BE2C (cell line): ENCODE data around the gene WDR93.
A peak's percentile ranks its signal among the peaks of the same experiment; 100 is the strongest.

Source experiments
- DNase-seq: peaks from one replicate; pipeline ENCODE4 v3.0.0-alpha.2; 2020
- H3K27me3 ChIP-seq: fragments of 250-450 bp; sonication (Bioruptor Pico); 2 replicates; pipeline ENCODE4 v1.5.1; 2020; ENCODE audit warnings: mild to moderate bottlenecking
- H3K36me3 ChIP-seq: fragments of 250-450 bp; sonication (Bioruptor Pico); 2 replicates; pipeline ENCODE4 v1.5.1; 2020; ENCODE audit warnings: mild to moderate bottlenecking
- H3K4me1 ChIP-seq: fragments of 250-450 bp; sonication (Bioruptor Pico); 2 replicates; pipeline ENCODE4 v1.5.1; 2020
- H3K4me3 ChIP-seq: 2 replicates; pipeline ENCODE4 v1.5.1; 2011; ENCODE audit warnings: low read depth, low read length
- H3K9me3 ChIP-seq: fragments of 250-450 bp; sonication (Bioruptor Pico); 2 replicates; pipeline ENCODE4 v1.5.1; 2020
- TF ChIP-seq, protein P1 (sequence below): IDR thresholded peaks from 2 replicates; pipeline ENCODE4 v1.5.1; 2012; ENCODE audit warnings: mild to moderate bottlenecking, low read depth, low read length

WDR93 gene

DNA sequence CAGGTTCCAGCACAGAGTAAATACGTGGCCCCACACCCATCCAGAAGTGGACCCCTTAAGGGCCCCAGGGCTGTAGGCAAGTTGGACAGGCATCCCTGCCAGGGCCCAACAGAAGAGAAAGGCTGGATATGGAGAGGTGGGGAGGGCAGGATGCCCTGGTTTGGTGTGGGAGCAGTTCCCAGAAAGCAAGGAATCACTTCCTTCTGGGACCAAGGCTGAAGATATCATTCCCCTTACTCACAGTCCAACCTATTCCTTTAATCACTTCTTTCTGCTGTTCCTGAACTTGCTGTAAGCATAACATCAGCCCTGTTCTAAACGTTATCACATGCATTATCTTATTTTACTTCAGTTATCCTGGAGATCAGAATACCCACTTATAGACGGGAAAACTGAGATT, 79.4 kb downstream of the WDR93 start:
- TF ChIP-seq, protein P1, sequence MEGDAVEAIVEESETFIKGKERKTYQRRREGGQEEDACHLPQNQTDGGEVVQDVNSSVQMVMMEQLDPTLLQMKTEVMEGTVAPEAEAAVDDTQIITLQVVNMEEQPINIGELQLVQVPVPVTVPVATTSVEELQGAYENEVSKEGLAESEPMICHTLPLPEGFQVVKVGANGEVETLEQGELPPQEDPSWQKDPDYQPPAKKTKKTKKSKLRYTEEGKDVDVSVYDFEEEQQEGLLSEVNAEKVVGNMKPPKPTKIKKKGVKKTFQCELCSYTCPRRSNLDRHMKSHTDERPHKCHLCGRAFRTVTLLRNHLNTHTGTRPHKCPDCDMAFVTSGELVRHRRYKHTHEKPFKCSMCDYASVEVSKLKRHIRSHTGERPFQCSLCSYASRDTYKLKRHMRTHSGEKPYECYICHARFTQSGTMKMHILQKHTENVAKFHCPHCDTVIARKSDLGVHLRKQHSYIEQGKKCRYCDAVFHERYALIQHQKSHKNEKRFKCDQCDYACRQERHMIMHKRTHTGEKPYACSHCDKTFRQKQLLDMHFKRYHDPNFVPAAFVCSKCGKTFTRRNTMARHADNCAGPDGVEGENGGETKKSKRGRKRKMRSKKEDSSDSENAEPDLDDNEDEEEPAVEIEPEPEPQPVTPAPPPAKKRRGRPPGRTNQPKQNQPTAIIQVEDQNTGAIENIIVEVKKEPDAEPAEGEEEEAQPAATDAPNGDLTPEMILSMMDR: no peak
- no peak for DNase-seq
- Histone ChIP-seq H3K4me3 (no peak overlapping the region), H3K36me3 (no peaks in the 10 kb centered on the region), H3K27me3 (no peaks in the 10 kb centered on the region), H3K9me3 (no peaks in the 10 kb centered on the region), H3K4me1 (no peaks in the 10 kb centered on the region)

DNA sequence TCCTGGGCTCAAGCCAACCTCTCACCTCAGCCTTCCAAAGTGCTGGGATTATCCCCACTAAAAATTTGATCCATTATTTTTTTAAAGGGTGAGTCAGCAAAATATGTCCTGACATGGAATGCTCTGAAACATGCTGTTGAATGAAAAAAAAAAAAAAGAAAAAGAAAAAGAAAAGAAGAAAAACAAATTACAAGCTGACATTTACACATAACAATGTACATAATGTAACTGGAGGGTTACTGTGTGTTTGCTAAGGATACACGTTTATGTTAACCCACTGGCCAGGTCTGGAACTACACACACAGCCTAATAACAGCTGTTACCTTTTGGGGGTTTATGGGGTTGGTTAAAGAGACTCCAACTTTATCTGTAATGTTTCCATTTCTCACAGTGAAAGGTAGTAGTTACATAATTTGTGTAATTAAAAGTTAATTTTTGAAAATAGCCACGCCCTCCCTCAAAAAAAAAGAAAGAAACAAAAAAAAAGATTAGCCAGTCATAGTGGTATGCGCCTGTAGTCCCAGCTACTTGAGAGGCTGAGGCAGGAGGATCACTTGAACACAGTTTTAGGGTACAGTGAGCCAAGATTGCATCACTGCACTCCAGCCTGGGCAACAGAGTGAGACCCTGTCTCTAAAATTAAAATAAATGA, 82.4 kb downstream of the WDR93 start:
- Histone ChIP-seq H3K9me3 (no peaks in the 10 kb centered on the region), H3K36me3 (no peaks in the 10 kb centered on the region), H3K4me1 (no peaks in the 10 kb centered on the region), H3K4me3 (no peak overlapping the region), H3K27me3 (no peaks in the 10 kb centered on the region)
- TF ChIP-seq, protein P1: peak; percentile 21; the same call in 1 of the 2 replicates
- DNase-seq: no peak

DNA sequence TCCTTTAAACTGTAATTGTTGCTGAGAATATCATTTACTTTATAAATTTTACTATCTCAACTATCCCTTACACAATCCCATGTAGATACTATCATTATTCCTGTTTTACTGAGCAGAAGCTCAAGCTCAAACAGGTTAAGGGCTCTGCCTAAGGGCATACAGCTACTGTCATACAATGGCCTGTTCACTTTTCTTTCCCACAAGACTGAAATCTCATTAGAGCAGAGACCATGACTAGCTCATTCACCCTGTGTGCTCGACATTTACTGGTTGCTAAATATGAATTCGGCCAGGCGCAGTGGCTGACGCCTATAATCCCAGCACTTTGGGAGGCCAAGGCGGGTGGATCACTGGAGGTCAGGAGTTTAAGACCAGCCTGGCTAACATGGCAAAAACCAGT, 83.9 kb downstream of the WDR93 start:
- Histone ChIP-seq H3K9me3 (no peaks in the 10 kb centered on the region), H3K36me3 (no peaks in the 10 kb centered on the region), H3K27me3 (no peaks in the 10 kb centered on the region), H3K4me1 (no peaks in the 10 kb centered on the region), H3K4me3 (no peak overlapping the region)
- DNase-seq: no peak
- TF ChIP-seq, protein P1: no peak

DNA sequence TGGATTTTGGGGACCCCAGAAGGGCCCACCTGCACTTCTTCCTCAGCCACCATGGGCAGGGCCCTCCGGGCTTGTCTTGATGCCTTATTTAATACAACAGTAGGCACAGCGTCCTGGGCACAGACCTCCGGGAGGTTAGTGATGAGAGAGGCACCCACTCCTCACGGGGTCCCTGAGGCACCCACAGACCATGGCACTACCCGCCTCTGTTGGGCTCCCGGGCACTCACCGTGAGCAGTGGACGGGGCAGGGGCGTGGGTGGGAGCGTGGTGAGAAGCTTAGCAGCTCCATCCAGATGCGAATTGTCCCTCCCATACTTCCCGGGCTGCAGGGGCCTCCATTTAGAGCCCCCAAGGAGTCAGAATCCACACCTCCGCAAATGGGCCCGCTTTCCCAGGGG, 85.2 kb downstream of the WDR93 start:
- Histone ChIP-seq H3K9me3 (no peaks in the 10 kb centered on the region), H3K4me3 (no peak overlapping the region; the same call in 1 of the 2 replicates), H3K27me3 (no peaks in the 10 kb centered on the region), H3K36me3 (no peaks in the 10 kb centered on the region), H3K4me1 (no peaks in the 10 kb centered on the region)
- TF ChIP-seq, protein P1: no peak
- DNase-seq: no peak

DNA sequence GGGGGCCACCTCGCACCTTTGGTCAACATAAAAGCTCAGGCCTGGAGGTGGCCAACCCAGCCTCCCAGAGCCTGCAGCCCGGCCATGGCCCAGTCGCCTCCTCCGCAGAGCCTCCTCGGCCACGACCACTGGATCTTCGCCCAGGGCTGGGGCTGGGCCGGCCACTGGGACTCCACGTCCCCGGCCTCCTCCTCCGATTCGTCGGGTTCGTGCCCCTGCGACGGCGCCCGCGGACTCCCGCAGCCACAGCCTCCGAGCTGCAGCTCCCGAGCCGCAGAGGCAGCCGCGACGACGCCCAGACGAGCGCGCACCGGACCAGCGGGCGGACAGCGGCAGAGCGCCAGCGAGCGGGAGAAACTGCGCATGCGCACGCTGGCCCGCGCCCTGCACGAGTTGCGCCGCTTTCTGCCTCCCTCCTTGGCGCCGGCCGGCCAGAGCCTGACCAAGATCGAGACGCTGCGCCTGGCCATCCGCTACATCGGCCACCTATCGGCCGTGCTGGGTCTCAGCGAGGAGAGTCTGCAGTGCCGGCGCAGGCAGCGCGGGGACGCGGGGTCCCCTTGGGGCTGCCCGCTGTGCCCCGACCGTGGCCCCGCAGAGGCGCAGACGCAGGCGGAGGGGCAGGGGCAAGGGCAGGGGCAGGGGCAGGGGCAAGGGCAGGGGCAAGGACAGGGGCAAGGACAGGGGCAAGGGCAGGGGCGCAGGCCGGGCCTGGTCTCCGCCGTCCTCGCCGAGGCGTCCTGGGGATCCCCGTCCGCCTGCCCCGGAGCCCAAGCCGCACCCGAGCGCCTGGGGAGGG, 85.9 kb downstream of the WDR93 start, which contains the start of gene MESP2:
MESP2 (plus strand) TSS at position 59 of the 799 bp plus-strand sequence; CDS start at position 85, 26 bp downstream.
- no peaks in the 10 kb centered on the region for H3K4me1 ChIP-seq
- no peaks in the 10 kb centered on the region for H3K9me3 ChIP-seq
- no peaks in the 10 kb centered on the region for H3K27me3 ChIP-seq
- H3K36me3 ChIP-seq: no peaks in the 10 kb centered on the region
- TF ChIP-seq, protein P1: peak; percentile 23; the same call in 1 of the 2 replicates
- peak within 1 kb of the TSS; percentile 24 for H3K4me3 ChIP-seq
- peak; percentile 86 for DNase-seq
